HepG2 (cell line): ENCODE measurements around the gene RFXANK. TPM values are rescaled to one million over a fixed set of nuclear protein-coding genes. Genes with fewer than 3 reads are reported as not detected.

ENCODE experiments used
- ATAC-seq: fragments of 200-7000 bp; cut with Tn5 transposase; 3 replicates; pipeline ENCODE4 v1.9.1; 2020; ENCODE audit warnings: mild to moderate bottlenecking, moderate library complexity
- BruUV-seq: library from RNA; stranded (reverse); fragments of 400-500 nt; replicated peaks from 2 replicates; lab custom pipeline; 2021; lab: Mats Ljungman, UMichigan
- CTCF ChIA-PET: fragments of 300-600 bp; formaldehyde crosslinking; extraction: SDS; loops from one replicate; lab custom pipeline; 2021; ENCODE audit warnings: low total read pairs, inconsistent platforms, low intra/inter-chr PET ratio; lab: Yijun Ruan, JAX
- POLR2A ChIA-PET: fragments of 350-600 bp; sonication (Branson Sonifier 250); formaldehyde crosslinking; loops from one replicate; lab custom pipeline; 2020; ENCODE audit warnings: antibody characterized with exemption, inconsistent platforms; lab: Yijun Ruan, JAX
- DNase-seq: peaks from one replicate; pipeline ENCODE4 v3.0.0-alpha.2; 2015; ENCODE audit warnings: low spot score
- FAIRE-seq: peaks from 3 replicates; lab custom pipeline; 2011; peaks lifted over from hg19 to GRCh38; lab: Jason Lieb, UNC
- H2AFZ ChIP-seq: one replicate; pipeline ENCODE4 v1.6.1; 2011; ENCODE audit warnings: low read length, inconsistent platforms
- H3K27ac ChIP-seq: fragments of 300-600 bp; 3 replicates; pipeline ENCODE4 v1.8.0; 2011; ENCODE audit warnings: mixed run types, mild to moderate bottlenecking, mixed read lengths, low read length, inconsistent platforms; ENCODE audit not compliant: insufficient read depth; ENCODE audit errors: extremely low read length
- H3K27me3 ChIP-seq, 2 experiments: fragments of 200-600 bp in 1 of 2; 2 replicates in 1 of 2; 3 replicates in 1 of 2; pipeline versions ENCODE4 v1.6.0 to v1.8.0; 2011; ENCODE audit warnings: low read length in 2 of 2, mild to moderate bottlenecking in 2 of 2, moderate library complexity in 2 of 2, inconsistent platforms in 1 of 2; ENCODE audit not compliant: insufficient read depth in 2 of 2, control insufficient read depth in 1 of 2
- H3K36me3 ChIP-seq, 2 experiments: fragments of 200-600 bp in 1 of 2; replicated peaks in 1 of 2; 2 replicates in 1 of 2; 3 replicates in 1 of 2; pipeline versions ENCODE4 v1.5.1 to v1.8.0; 2011; ENCODE audit warnings: low read length in 2 of 2, inconsistent platforms in 1 of 2; ENCODE audit not compliant: insufficient read depth in 2 of 2, control insufficient read depth in 1 of 2
- H3K4me1 ChIP-seq: 2 replicates; pipeline ENCODE4 v1.5.1; 2012; ENCODE audit warnings: low read length, inconsistent platforms; ENCODE audit not compliant: insufficient read depth
- H3K4me2 ChIP-seq: 2 replicates; pipeline ENCODE4 v1.6.0; 2011; ENCODE audit warnings: low read depth, low read length, inconsistent platforms
- H3K4me3 ChIP-seq, 3 experiments: fragments of 200-600 bp in 1 of 3; sonication (generic), shearing (Covaris generic) in 1 of 3; replicated peaks in 1 of 3; 2 replicates each; pipeline ENCODE4 v1.5.1; 2011 to 2016; ENCODE audit warnings: low read length in 3 of 3, inconsistent platforms in 2 of 3, low read depth in 2 of 3, mild to moderate bottlenecking in 2 of 3, control low read depth in 1 of 3, mixed read lengths in 1 of 3; ENCODE audit not compliant: insufficient read depth in 1 of 3
- H3K79me2 ChIP-seq: one replicate; pipeline ENCODE4 v1.6.1; 2011; ENCODE audit warnings: low read length, inconsistent platforms; ENCODE audit not compliant: insufficient read depth
- H3K9ac ChIP-seq: 2 replicates; pipeline ENCODE4 v1.6.0; 2011; ENCODE audit warnings: mild to moderate bottlenecking, low read depth, low read length, inconsistent platforms; ENCODE audit not compliant: insufficient read depth
- H3K9me3 ChIP-seq: 2 replicates; pipeline ENCODE4 v1.5.1; 2012; ENCODE audit warnings: mild to moderate bottlenecking, low read length
- H4K20me1 ChIP-seq: 2 replicates; pipeline ENCODE4 v1.6.0; 2011; ENCODE audit warnings: inconsistent platforms, mild to moderate bottlenecking, low read length, moderate library complexity; ENCODE audit not compliant: insufficient read depth
- CENPX ChIP-seq: sonication (generic); formaldehyde crosslinking; IDR thresholded peaks from 2 replicates; pipeline ENCODE4 v1.9.0; 2021; ENCODE audit warnings: mild to moderate bottlenecking, missing genetic modification reagents, moderate library complexity
- ZBTB33 ChIP-seq: sonication (generic); formaldehyde crosslinking; IDR thresholded peaks from 2 replicates; pipeline ENCODE4 v1.4.0; 2020; ENCODE audit warnings: missing genetic modification reagents
- ZNF354B ChIP-seq: sonication (generic); formaldehyde crosslinking; IDR thresholded peaks from 2 replicates; pipeline ENCODE4 v1.8.0; 2022; ENCODE audit warnings: mild to moderate bottlenecking, missing genetic modification reagents
- ZNF577 ChIP-seq: sonication (generic); formaldehyde crosslinking; IDR thresholded peaks from 2 replicates; pipeline ENCODE4 v1.4.0; 2020; ENCODE audit warnings: mild to moderate bottlenecking, low read depth, missing genetic modification reagents, borderline replicate concordance
- WGBS: methylation state at CpG from one replicate; pipeline ENCODE4 v1.1.6; 2017; ENCODE audit warnings: low lambda C conversion rate; 5-methylcytosine and 5-hydroxymethylcytosine counted together
- in situ Hi-C: cut with HindIII; loops from 2 replicates; pipeline ENCODE4 v1.10.0; 2017; ENCODE audit warnings: low pct_unique_long_range_greater_than_20kb; ENCODE audit not compliant: extremely low pct_ligation_motif_present
- intact Hi-C: fragments of 100-400 bp; cut with micrococcal nuclease; formaldehyde crosslinking; loops from one replicate; pipeline ENCODE4 v1.10.0; 2022; ENCODE audit not compliant: unreplicated experiment
- polyA plus RNA-seq, 8 experiments: library from polyadenylated mRNA; depleted of rRNA in 3 of 8; stranded (reverse) in 7 of 8; unstranded in 1 of 8; fragments of >200 nt; fragmentation: Illumina TruSeq in 4 of 8; extraction: Trizol in 4 of 8; gene quantifications; 2 replicates each; pipeline versions ENCODE4 v1.2.1 to v1.2.3, GENCODE V29; 2011 to 2016; ENCODE audit warnings: low read depth in 4 of 8, missing spikeins in 1 of 8, mixed read lengths in 1 of 8; ENCODE audit not compliant: insufficient read depth in 1 of 8
- total RNA-seq, 5 experiments: library from RNA; depleted of rRNA; stranded (reverse); fragments of >200 nt; fragmentation: Illumina TruSeq; extraction: Trizol; gene quantifications; 2 replicates each; pipeline ENCODE4 v1.2.3, GENCODE V29; 2016; ENCODE audit warnings: low read depth in 1 of 5

Gene RFXANK
- total and polyA plus RNA-seq, 2 of the 13 experiments (the other 11 are each of a cell fraction or from before 2014, with no cell fraction given) = 49.9 to 80.7 TPM

- ChIA-PET POLR2A (no interaction called here), CTCF (no interaction called here)
- Histone ChIP-seq H3K4me2 (no peak overlapping the region), H3K79me2 (no peaks in the 10 kb centered on the region), H4K20me1 (no peaks in the 10 kb centered on the region), H3K36me3 (no peaks in the 10 kb centered on the region), H3K27me3 (peaks cover 4 to 26% of the 10 kb centered on the region in 2 experiments; a peak in 3 of 5 replicates), H3K4me3 (no peak overlapping the region), H3K27ac (no peak overlapping the region), H3K9me3 (peaks cover 11% of the 10 kb centered on the region; the same call in 1 of the 2 replicates), H3K9ac (no peak overlapping the region), H3K4me1 (peaks cover 15% of the 10 kb centered on the region), H2AFZ (no peak overlapping the region)
- no peak for FAIRE-seq
- 51% methylated on average over 7 of the region's 19 CpGs for WGBS
- intact Hi-C loops = no loop called here
- in situ Hi-C loops = no loop called here
- TF ChIP-seq CENPX (CRISPR knock-in tag) (no peak), ZBTB33 (peak; percentile 44; the same call in 1 of the 2 replicates)
- no peak for DNase-seq
- no peak for ATAC-seq
- BruUV-seq = no TSS peak
These were observed 40.2 kb downstream of the RFXANK start for GRCh38 chr19:19232261-19232721.

GRCh38 chr19:19234220-19234816, 42.3 kb downstream of the RFXANK start:
- H3K4me3 ChIP-seq = no peak overlapping the region
- no peak for DNase-seq
- CTCF ChIA-PET = no interaction called here
- POLR2A ChIA-PET = no interaction called here
- ATAC-seq = no peak
- WGBS = 3% methylated on average over 2 of the region's 2 CpGs
- H3K27me3 ChIP-seq = peaks cover 0 to 10% of the 10 kb centered on the region in 2 experiments; a peak in 3 of 5 replicates
- TF ChIP-seq ZNF577 (CRISPR knock-in tag) = no peak
- peak; percentile 90; the same call in 1 of the 2 replicates for TF ChIP-seq ZNF354B (CRISPR knock-in tag)
- FAIRE-seq = no peak
- H3K4me1 ChIP-seq = no peaks in the 10 kb centered on the region
- no peaks in the 10 kb centered on the region for H3K36me3 ChIP-seq
- in situ Hi-C loops (no loop called here), intact Hi-C loops (no loop called here)
- no peak overlapping the region for H2AFZ ChIP-seq
- H4K20me1 ChIP-seq = no peaks in the 10 kb centered on the region
- no peak overlapping the region for H3K4me2 ChIP-seq
- H3K27ac ChIP-seq = no peak overlapping the region
- peaks cover 11% of the 10 kb centered on the region; the same call in 1 of the 2 replicates for H3K9me3 ChIP-seq
- H3K79me2 ChIP-seq = no peaks in the 10 kb centered on the region
- H3K9ac ChIP-seq = no peak overlapping the region
- BruUV-seq = no TSS peak
